Thoracic aorta (tissue), 2 donors: ENCODE data around the gene OR10D3. TPM values are rescaled to one million over a fixed set of nuclear protein-coding genes. Genes with fewer than 3 reads are reported as not detected.

ENCODE experiments used
- ATAC-seq: fragments of 150-250 bp; one replicate; pipeline ENCODE4 v1.8.0; 2017; ENCODE audit warnings: low read depth; ENCODE audit not compliant: insufficient number of reproducible peaks, low FRiP score
- DNase-seq: peaks from one replicate; pipeline ENCODE4 v3.0.0-alpha.2; 2020; ENCODE audit warnings: low spot score
- H3K27ac ChIP-seq, 2 donors: fragments of 200-600 bp; sonication (generic); 1 replicate in 1 of 2; 2 replicates in 1 of 2; pipeline ENCODE4 v1.5.1; 2016; ENCODE audit warnings: mild to moderate bottlenecking in 2 of 2, moderate library complexity in 2 of 2
- H3K27me3 ChIP-seq: fragments of 200-600 bp; sonication (generic); replicated peaks from 2 replicates; pipeline ENCODE4 v1.6.0; 2016; ENCODE audit warnings: mild to moderate bottlenecking; ENCODE audit not compliant: insufficient read depth
- H3K36me3 ChIP-seq: fragments of 200-600 bp; sonication (generic); one replicate; pipeline ENCODE4 v1.5.1; 2016
- H3K4me1 ChIP-seq, 2 donors: fragments of 200-600 bp; sonication (generic); 1 replicate in 1 of 2; 2 replicates in 1 of 2; pipeline versions ENCODE4 v1.5.1 to v1.6.0; 2016; ENCODE audit warnings: low read depth in 2 of 2, mild to moderate bottlenecking in 1 of 2; ENCODE audit not compliant: control insufficient read depth in 1 of 2
- H3K4me3 ChIP-seq: fragments of 200-600 bp; sonication (generic); 2 replicates; pipeline ENCODE4 v1.5.1; 2016; ENCODE audit warnings: mild to moderate bottlenecking
- H3K9me3 ChIP-seq: fragments of 200-600 bp; sonication (generic); 2 replicates; pipeline ENCODE4 v1.5.1; 2016
- CTCF ChIP-seq: fragments of 200-600 bp; sonication (generic); IDR thresholded peaks from one replicate; pipeline ENCODE4 v1.5.1; 2019; ENCODE audit warnings: antibody characterized with exemption
- total RNA-seq, 2 donors: library from RNA; depleted of rRNA; stranded (reverse); fragments of >200 nt; gene quantifications; one replicate each; pipeline versions ENCODE4 v1.1.0 to v1.2.3, GENCODE V29; 2016

OR10D3 gene
- total RNA-seq, 2 donors from 2014 or later, result not detected

- Histone ChIP-seq H3K4me1 (no peaks in the 10 kb centered on the region), H3K27ac (no peak overlapping the region), H3K9me3 (no peaks in the 10 kb centered on the region), H3K27me3 (no peaks in the 10 kb centered on the region), H3K36me3 (no peaks in the 10 kb centered on the region), H3K4me3 (no peak overlapping the region)
- TF ChIP-seq CTCF, result no peak
- no peak for ATAC-seq
- DNase-seq, result no peak
Observed at GRCh38 chr11:124233376-124233775, 50.2 kb downstream of the OR10D3 start.

Other genes with a start within 250 kb of the OR10D3 start
- gene OR4D5, start 243.7 kb upstream of the OR10D3 start, total RNA-seq, result not detected
- gene OR6T1, start 239.5 kb upstream of the OR10D3 start, total RNA-seq, result not detected
- not detected for gene OR10S1, start 205.6 kb upstream of the OR10D3 start, total RNA-seq
- gene OR10G6, start 188.2 kb upstream of the OR10D3 start, total RNA-seq, result not detected
- not detected for gene OR10G4, start 170.3 kb upstream of the OR10D3 start, total RNA-seq
- not detected for gene OR10G9, start 160.3 kb upstream of the OR10D3 start, total RNA-seq
- not detected for gene OR10G8, start 156.5 kb upstream of the OR10D3 start, total RNA-seq
- not detected for gene OR10G7, start 142.0 kb upstream of the OR10D3 start, total RNA-seq
- 10 to 100 TPM; 32.8 to 44.4 TPM for gene VWA5A, start 67.9 kb upstream of the OR10D3 start, total RNA-seq
- not detected for gene OR8G1, start 57.8 kb downstream of the OR10D3 start, total RNA-seq
- gene OR8G5, start 73.0 kb downstream of the OR10D3 start, total RNA-seq, result not detected
- not detected for gene OR8D1, start 130.6 kb downstream of the OR10D3 start, total RNA-seq
- not detected for gene OR8D2, start 136.9 kb downstream of the OR10D3 start, total RNA-seq
- not detected for gene OR8B2, start 201.2 kb downstream of the OR10D3 start, total RNA-seq
- gene OR8B3, start 215.7 kb downstream of the OR10D3 start, total RNA-seq, result not detected
- not detected for gene OR8B4, start 241.5 kb downstream of the OR10D3 start, total RNA-seq